Activated T-helper 2 cell treated with anti-CD3 and anti-CD28 coated beads, Interferon-gamma antibody, Interleukin-2, Interleukin-4, amounts not matched to agents 10 μg/mL and 5 μg/mL and 100 μg/mL, durations not matched to agents 14 hours and 24 hours and 36 hours (primary cell): ENCODE results near the gene ADH4. TPM values are rescaled to one million over a fixed set of nuclear protein-coding genes. Genes with fewer than 3 reads are reported as not detected.

Source experiments
- DNase-seq: peaks from one replicate; pipeline ENCODE4 v3.0.0; 2021; ENCODE audit warnings: low spot score
- H3K27ac Mint-ChIP-seq: one replicate; pipeline ENCODE4 v1.8.0; 2021; ENCODE audit warnings: mixed read lengths
- H3K27me3 Mint-ChIP-seq: one replicate; pipeline ENCODE4 v1.8.0; 2021; ENCODE audit warnings: low read depth, mixed read lengths
- H3K36me3 Mint-ChIP-seq: one replicate; pipeline ENCODE4 v1.8.0; 2021; ENCODE audit warnings: low read depth, mixed read lengths
- H3K4me1 Mint-ChIP-seq: one replicate; pipeline ENCODE4 v1.8.0; 2021; ENCODE audit warnings: low read depth, mixed read lengths
- H3K4me3 Mint-ChIP-seq: one replicate; pipeline ENCODE4 v1.8.0; 2021; ENCODE audit warnings: low read depth, mild to moderate bottlenecking, moderate library complexity, mixed read lengths
- H3K9me3 Mint-ChIP-seq: one replicate; pipeline ENCODE4 v1.8.0; 2021; ENCODE audit warnings: mixed read lengths
- intact Hi-C: fragments of 100-400 bp; cut with micrococcal nuclease; formaldehyde crosslinking; loops from one replicate; pipeline ENCODE4 v1.15.1; 2023
- total RNA-seq: library from RNA; stranded (reverse); gene quantifications from 2 replicates; pipeline ENCODE4 v1.2.3, GENCODE V29; 2022

ADH4 gene
- total RNA-seq, 1 donor from 2014 or later, result not detected

DNA sequence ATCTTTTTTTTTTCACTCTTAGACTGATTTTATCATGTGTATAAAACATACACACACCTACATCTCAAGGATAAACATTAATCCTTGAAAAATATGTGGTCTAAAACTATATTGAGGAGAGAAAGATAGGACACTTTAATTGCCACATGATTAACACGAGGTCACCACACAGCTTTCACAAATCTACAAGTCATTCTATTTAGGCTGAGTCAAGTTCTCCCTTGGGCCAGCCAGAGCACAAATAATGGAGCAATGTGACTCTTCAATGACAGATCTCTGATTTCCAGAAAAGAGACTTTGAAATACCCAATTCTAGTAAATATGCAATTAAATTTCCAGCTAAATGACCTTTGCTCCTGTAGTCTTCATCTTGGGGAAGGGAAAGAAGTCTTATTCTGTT lies 12.9 kb upstream of the ADH4 start:
- Mint-ChIP-seq H3K36me3 (no peaks in the 10 kb centered on the region), H3K27me3 (no peaks in the 10 kb centered on the region), H3K9me3 (no peaks in the 10 kb centered on the region), H3K4me3 (no peak overlapping the region), H3K4me1 (no peaks in the 10 kb centered on the region), H3K27ac (no peak overlapping the region)
- DNase-seq, result no peak
- intact Hi-C loops, result no loop called here

DNA sequence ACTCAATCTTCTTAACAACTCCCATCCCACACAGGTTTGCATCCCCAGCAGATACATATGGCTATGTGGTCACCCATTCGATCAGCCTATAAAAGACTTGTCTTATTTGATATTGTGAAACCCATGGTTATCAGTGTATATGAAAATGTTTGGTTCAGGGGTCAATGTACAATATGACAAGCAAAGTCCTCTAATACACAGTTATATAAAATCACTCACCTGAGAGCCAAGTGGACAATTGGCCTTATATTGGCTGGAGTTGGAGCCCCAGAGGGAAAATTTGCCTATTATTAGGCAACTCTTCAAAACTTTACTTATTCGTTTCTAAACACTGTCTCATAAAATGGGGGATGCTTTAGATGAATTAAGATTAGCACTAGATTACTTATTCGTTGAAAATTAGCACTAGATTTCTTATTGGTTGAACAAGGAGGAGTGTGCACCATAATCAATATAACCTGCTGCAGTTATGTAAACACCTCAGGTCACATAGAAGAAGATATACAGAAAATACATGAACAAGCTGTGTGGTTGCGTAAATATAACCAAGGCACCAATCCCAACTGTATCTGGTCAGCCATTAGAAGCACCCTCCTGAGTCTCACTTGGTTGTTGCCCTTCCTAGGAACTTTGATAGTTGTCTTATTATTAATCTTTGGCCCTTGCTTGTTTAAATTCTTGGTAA lies 10.7 kb upstream of the ADH4 start:
- Mint-ChIP-seq H3K36me3 (no peaks in the 10 kb centered on the region), H3K27ac (no peak overlapping the region), H3K4me1 (no peaks in the 10 kb centered on the region), H3K27me3 (peaks cover 6% of the 10 kb centered on the region), H3K9me3 (no peaks in the 10 kb centered on the region), H3K4me3 (no peak overlapping the region)
- intact Hi-C loops, result no loop called here
- no peak for DNase-seq

DNA sequence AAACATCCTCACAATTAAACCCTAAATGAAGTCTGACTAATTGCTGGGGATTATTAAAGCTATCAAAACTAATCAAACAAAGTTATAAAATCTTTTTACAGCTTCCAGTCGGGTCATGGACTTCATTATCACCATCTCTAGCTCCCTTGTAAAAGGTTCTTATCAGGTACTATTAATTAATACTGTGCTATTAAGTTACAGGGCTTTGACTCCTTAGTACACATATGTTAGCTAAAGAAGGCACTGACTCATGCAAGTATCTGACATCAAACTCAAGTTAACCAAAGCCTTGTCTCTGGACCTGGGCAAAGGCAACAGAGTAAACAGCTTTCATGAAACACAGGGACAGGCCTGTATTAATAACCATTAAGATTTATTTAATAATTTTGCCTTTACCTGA lies 7.9 kb upstream of the ADH4 start:
- no peaks in the 10 kb centered on the region for H3K9me3 Mint-ChIP-seq
- H3K4me3 Mint-ChIP-seq, result no peak overlapping the region
- H3K36me3 Mint-ChIP-seq, result no peaks in the 10 kb centered on the region
- DNase-seq, result no peak
- H3K27me3 Mint-ChIP-seq, result peaks cover 6% of the 10 kb centered on the region
- H3K4me1 Mint-ChIP-seq, result no peaks in the 10 kb centered on the region
- H3K27ac Mint-ChIP-seq, result no peak overlapping the region
- intact Hi-C loops, result no loop called here

DNA sequence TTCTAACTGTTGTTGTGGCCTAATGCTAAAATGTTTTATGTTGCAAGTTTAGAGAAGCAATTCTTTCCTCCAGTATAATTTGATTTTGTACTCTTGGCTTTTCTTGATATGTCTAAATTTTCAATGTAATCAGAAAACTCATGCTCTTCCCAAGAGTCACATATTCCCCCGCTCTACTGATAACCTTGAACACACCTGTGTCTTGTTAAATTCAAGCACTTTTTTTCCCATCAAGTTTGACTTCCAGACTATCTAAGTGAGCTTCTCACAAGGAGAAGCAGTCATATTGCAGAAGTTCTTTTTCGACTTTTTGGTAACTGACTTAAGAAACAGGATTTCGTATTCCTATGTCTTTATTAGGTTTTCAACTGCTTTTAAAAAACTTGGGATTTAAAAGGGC lies 7.4 kb upstream of the ADH4 start:
- Mint-ChIP-seq H3K4me1 (no peaks in the 10 kb centered on the region), H3K27me3 (peaks cover 6% of the 10 kb centered on the region), H3K4me3 (no peak overlapping the region), H3K27ac (no peak overlapping the region), H3K36me3 (no peaks in the 10 kb centered on the region), H3K9me3 (no peaks in the 10 kb centered on the region)
- no peak for DNase-seq
- intact Hi-C loops, result no loop called here

DNA sequence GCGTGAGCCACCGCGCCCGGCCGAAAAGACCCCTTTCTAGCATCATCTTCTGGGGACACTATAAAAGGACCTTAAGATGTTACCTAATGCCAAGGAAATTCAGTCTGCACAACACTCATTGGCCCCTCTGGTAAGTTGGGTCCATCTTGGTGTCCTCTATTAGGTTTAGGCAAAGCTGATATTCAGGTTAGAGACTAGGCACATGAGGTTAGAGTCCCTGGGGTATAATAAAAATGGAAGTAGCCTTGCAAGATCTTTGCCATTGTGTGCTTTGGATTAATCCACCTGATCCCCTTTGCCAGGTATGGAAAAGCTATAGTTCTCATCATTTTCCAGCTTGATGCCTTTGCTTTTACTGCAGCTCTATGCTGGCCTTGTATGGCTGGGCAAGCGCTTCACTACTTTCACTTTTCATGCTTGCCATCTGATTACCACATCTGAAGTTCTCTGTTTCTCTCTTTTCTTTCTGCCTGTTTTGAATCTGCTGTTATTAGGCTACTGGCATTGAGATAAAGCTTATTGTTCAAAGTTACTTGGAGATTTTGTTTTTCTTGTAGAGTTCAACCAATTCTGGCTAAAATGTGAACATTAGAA lies 5.4 kb upstream of the ADH4 start:
- Mint-ChIP-seq H3K36me3 (no peaks in the 10 kb centered on the region), H3K4me1 (no peaks in the 10 kb centered on the region), H3K27ac (no peak overlapping the region), H3K27me3 (peaks cover 8% of the 10 kb centered on the region), H3K9me3 (no peaks in the 10 kb centered on the region), H3K4me3 (no peak overlapping the region)
- intact Hi-C loops, result no loop called here
- no peak for DNase-seq

DNA sequence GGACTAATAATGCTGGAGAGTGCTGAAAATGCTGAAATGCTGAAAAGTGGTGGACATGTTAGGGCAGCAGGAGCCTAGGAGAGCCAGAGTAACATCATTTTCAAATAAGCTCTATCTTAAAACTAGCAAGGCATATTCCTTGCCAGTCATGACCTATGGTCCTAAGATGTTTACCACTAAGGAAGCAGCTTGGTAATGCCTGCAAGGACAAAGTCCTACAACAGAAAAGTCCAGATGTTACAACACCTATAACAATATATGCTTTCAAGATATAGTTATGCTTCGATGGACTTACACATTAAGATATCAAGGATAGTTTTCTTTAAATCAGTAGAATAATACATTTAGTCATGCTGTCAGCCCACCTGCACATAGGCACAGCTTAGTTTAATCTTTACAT lies 4.5 kb upstream of the ADH4 start:
- H3K27ac Mint-ChIP-seq, result no peak overlapping the region
- no peak overlapping the region for H3K4me3 Mint-ChIP-seq
- no peaks in the 10 kb centered on the region for H3K4me1 Mint-ChIP-seq
- intact Hi-C loops, result no loop called here
- peaks cover 9% of the 10 kb centered on the region for H3K27me3 Mint-ChIP-seq
- no peaks in the 10 kb centered on the region for H3K9me3 Mint-ChIP-seq
- H3K36me3 Mint-ChIP-seq, result no peaks in the 10 kb centered on the region
- DNase-seq, result no peak

DNA sequence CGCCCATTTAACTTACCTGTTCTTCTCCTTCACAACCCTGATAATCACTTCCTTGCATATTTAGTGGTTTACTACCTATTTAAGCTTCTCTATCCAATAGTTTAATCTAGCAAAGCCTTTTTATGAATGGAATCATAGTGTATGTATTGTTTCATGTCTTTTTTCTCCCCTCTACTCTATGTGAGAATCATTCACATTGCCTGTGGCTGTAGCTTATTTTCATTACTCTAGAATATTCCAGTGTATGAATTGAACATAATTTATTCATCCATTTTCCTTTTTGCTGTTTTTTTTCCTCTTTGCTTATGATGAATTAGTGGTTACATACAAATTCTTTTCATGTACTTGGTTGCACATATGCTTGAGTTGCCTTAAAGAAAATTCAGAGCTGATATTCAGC lies 490 bp upstream of the ADH4 start:
- Mint-ChIP-seq H3K9me3 (no peaks in the 10 kb centered on the region), H3K27me3 (peaks cover 5% of the 10 kb centered on the region), H3K36me3 (no peaks in the 10 kb centered on the region), H3K4me1 (no peaks in the 10 kb centered on the region), H3K27ac (no peak overlapping the region), H3K4me3 (no peak overlapping the region)
- intact Hi-C loops, result no loop called here
- DNase-seq, result no peak

DNA sequence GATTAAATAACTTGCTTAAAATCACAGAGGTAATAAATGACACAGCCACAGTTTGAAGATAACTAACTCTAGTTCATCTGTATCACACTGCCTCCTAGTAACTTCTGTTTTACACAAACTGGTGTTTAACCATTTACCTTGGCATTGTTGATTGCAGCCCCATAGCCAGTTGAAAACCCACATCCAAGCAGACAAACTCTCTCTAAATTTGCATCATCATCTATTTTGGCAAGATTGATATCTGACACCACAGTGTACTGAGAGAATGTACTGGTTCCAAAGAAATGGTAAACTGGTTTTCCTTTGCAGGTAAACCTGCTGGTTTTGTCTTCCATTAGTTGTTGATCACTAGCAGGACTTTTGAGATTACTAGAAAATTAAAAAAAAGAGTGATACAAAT lies 7.8 kb downstream of the ADH4 start:
- DNase-seq, result no peak
- Mint-ChIP-seq H3K36me3 (no peaks in the 10 kb centered on the region), H3K4me1 (no peaks in the 10 kb centered on the region), H3K27ac (no peak overlapping the region), H3K9me3 (no peaks in the 10 kb centered on the region), H3K4me3 (no peak overlapping the region), H3K27me3 (no peaks in the 10 kb centered on the region)
- intact Hi-C loops, result no loop called here

DNA sequence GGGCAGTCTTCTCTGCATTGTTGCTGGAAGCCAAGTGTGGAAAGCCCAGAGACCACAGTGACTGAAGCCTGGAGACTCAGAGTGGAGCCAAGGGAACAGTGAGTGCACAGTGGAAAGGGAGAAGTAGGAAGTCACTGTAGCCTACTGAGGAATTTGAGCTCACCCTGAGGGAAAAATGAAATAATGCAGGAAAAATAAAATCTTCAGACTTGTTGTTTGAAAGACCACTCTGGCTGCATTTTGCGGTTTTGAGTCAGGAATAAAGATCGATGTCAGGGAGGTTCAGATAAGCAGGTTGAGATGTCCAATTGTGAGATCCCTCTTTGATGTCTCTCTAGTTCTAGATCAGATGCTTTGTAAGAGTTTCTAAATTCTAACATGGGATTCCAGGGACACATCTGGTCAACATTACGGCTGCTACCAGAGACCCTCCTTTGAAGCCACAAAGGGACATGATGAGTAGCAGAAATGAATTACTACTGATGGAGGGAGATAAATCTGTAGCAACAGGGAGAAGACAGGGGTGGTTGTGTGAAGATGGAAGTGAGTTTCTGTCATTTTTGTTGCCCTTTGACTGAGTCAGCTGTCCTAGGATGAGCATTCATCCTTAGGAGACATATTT lies 8.4 kb downstream of the ADH4 start:
- H3K36me3 Mint-ChIP-seq, result no peaks in the 10 kb centered on the region
- intact Hi-C loops, result no loop called here
- no peak for DNase-seq

DNA sequence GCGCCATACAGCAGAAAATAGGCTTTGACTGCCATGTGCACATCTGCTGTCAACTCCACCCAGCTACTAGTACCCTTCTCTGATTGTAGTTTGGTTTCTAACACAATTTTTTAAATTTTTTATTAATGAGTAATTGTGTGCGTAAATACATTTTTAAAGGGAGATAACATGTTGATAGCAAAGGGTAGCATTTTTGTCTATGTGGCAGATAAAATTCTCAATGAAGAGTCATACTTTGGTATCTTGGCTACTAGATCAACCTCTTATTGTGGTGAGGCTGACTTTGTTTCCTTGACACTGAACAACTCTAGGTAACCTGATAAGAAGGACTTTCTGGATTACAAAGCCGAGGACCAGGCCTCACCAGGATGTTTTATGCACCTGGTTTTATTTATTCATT lies 9.5 kb downstream of the ADH4 start:
- H3K27me3 Mint-ChIP-seq, result peaks cover 2% of the 10 kb centered on the region
- intact Hi-C loops, result no loop called here
- DNase-seq, result no peak
- H3K36me3 Mint-ChIP-seq, result no peaks in the 10 kb centered on the region
- no peak overlapping the region for H3K4me3 Mint-ChIP-seq
- no peak overlapping the region for H3K27ac Mint-ChIP-seq
- H3K9me3 Mint-ChIP-seq, result no peaks in the 10 kb centered on the region
- no peaks in the 10 kb centered on the region for H3K4me1 Mint-ChIP-seq

More for the DNA sequence above, 8.4 kb downstream of the ADH4 start:
- Mint-ChIP-seq H3K4me3 (no peak overlapping the region), H3K4me1 (no peaks in the 10 kb centered on the region), H3K27ac (no peak overlapping the region), H3K27me3 (no peaks in the 10 kb centered on the region), H3K9me3 (no peaks in the 10 kb centered on the region)

DNA sequence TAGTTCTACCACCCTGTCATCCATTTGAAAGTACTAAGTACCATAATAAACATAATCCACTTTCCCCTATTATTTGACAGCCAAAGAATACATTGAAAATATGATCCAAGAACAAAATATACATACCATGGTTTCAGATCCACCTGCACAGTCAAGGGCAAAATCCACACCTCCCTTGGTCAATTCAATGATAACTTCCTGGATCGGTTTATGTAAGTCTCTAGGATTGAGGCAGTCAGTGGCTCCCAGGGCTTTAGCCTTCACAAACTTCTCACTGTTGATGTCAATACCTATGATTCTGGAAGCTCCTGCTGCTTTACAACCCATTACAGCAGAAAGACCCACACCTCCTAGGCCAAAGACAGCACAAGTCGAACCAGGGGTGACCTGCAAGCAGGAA lies 12.7 kb downstream of the ADH4 start:
- H3K36me3 Mint-ChIP-seq, result no peaks in the 10 kb centered on the region
- peaks cover 4% of the 10 kb centered on the region for H3K27me3 Mint-ChIP-seq
- intact Hi-C loops, result no loop called here
- H3K9me3 Mint-ChIP-seq, result no peaks in the 10 kb centered on the region
- no peak overlapping the region for H3K27ac Mint-ChIP-seq
- no peaks in the 10 kb centered on the region for H3K4me1 Mint-ChIP-seq
- DNase-seq, result no peak
- no peak overlapping the region for H3K4me3 Mint-ChIP-seq

DNA sequence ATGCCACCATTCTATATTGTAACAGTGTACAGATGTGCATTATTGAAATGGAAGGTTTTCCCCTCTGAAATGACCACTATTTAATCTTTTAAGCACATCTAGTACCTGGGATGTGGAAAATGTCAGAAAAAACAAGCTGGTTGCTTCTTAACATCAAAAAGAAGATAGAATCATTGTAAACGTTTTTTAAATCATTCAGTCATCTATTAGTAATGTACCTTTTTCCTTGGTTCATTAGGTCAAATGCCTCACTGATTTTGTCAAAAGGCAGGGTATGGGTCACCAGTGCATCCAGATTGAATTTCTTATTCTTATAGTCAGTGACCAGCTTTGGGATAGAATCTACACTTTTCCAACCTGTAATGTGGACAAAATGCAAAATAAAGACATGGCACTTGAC lies 17.7 kb downstream of the ADH4 start:
- no peak overlapping the region for H3K4me3 Mint-ChIP-seq
- H3K4me1 Mint-ChIP-seq, result no peaks in the 10 kb centered on the region
- no peak overlapping the region for H3K27ac Mint-ChIP-seq
- no peaks in the 10 kb centered on the region for H3K9me3 Mint-ChIP-seq
- H3K27me3 Mint-ChIP-seq, result peaks cover 8% of the 10 kb centered on the region
- DNase-seq, result no peak
- no peaks in the 10 kb centered on the region for H3K36me3 Mint-ChIP-seq
- intact Hi-C loops, result no loop called here

DNA sequence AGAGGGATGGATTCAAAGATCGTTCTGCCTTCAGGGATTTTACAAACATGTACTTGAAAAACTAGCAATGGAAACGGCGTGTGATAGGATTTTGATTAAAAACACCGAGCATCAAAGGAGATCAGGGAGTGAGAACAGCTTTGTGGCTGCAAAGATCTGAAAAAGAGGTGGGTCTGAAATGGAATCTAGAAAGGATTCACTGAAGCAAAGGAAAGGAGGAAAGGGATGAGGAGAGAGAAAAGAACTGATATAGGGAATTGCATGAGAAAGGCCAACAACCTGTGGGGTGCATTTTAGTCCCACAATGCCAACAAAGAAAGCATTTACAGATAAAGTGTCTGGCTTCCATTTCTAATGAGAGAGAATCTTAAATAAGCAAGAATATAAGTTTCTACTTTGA lies 23.1 kb downstream of the ADH4 start:
- intact Hi-C loops, result no loop called here
- H3K27ac Mint-ChIP-seq, result no peak overlapping the region
- H3K9me3 Mint-ChIP-seq, result no peaks in the 10 kb centered on the region
- DNase-seq, result no peak
- no peak overlapping the region for H3K4me3 Mint-ChIP-seq
- H3K36me3 Mint-ChIP-seq, result no peaks in the 10 kb centered on the region
- H3K4me1 Mint-ChIP-seq, result no peaks in the 10 kb centered on the region
- H3K27me3 Mint-ChIP-seq, result peaks cover 7% of the 10 kb centered on the region
